DMS 273 (cell line): ENCODE results near the gene TAAR9.
"Not testable (repeated sequence)": the region's sequence is repeated elsewhere in the genome, so short reads cannot be mapped to it uniquely, and the experiment has no call there.

Experiments used
- DNase-seq: peaks from one replicate; lab custom pipeline; 2025; ENCODE audit not compliant: unreplicated experiment; lab: John Stamatoyannopoulos, UW

Gene TAAR9

GRCh38 chr6:132513831-132514545, 24.1 kb upstream of the TAAR9 start:
- no peak for DNase-seq

GRCh38 chr6:132515386-132515785, 22.7 kb upstream of the TAAR9 start:
- DNase-seq = no peak

GRCh38 chr6:132520953-132521352, 17.1 kb upstream of the TAAR9 start:
- no peak for DNase-seq

GRCh38 chr6:132524646-132525045, 13.4 kb upstream of the TAAR9 start:
- no peak for DNase-seq

GRCh38 chr6:132525866-132526265, 12.2 kb upstream of the TAAR9 start:
- no peak for DNase-seq

- no peak for DNase-seq
Observed at GRCh38 chr6:132526461-132526860, 11.6 kb upstream of the TAAR9 start.

- DNase-seq = peak; percentile 4
Observed at GRCh38 chr6:132527791-132528190, 10.3 kb upstream of the TAAR9 start.

GRCh38 chr6:132530293-132530974, 7.6 kb upstream of the TAAR9 start:
- DNase-seq = peak; percentile 78

GRCh38 chr6:132534546-132534945, 3.5 kb upstream of the TAAR9 start:
- DNase-seq = not testable (repeated sequence)

- no peak for DNase-seq
Observed at GRCh38 chr6:132537145-132537544, 932 bp upstream of the TAAR9 start.

- DNase-seq = no peak
Observed at GRCh38 chr6:132544826-132545225, 6.7 kb downstream of the TAAR9 start.

GRCh38 chr6:132548746-132549463, 10.8 kb downstream of the TAAR9 start:
- no peak for DNase-seq

- DNase-seq = no peak
Observed at GRCh38 chr6:132551214-132551613, 13.1 kb downstream of the TAAR9 start.

GRCh38 chr6:132552372-132552771, 14.3 kb downstream of the TAAR9 start, which contains the start of gene TAAR8:
Gene TAAR8 (plus strand): TSS chr6:132552672. CDS start chr6:132552693, 21 bp downstream.
- no peak for DNase-seq

GRCh38 chr6:132560087-132560486, 22.0 kb downstream of the TAAR9 start:
- not testable (repeated sequence) for DNase-seq

- no peak for DNase-seq
Observed at GRCh38 chr6:132566404-132566803, 28.3 kb downstream of the TAAR9 start.

- no peak for DNase-seq
Observed at GRCh38 chr6:132567566-132567965, 29.5 kb downstream of the TAAR9 start.

GRCh38 chr6:132568611-132569010, 30.5 kb downstream of the TAAR9 start:
- DNase-seq = no peak

- DNase-seq = no peak
Observed at GRCh38 chr6:132569170-132569569, 31.1 kb downstream of the TAAR9 start.

GRCh38 chr6:132570221-132570777, 32.2 kb downstream of the TAAR9 start, which contains the start of gene TAAR6:
Gene TAAR6 (plus strand): TSS chr6:132570322. CDS start chr6:132570322, 0 bp downstream.
- no peak for DNase-seq

- no peak for DNase-seq
Observed at GRCh38 chr6:132571774-132572173, 33.7 kb downstream of the TAAR9 start.
